GM19238 (cell line): ENCODE data around the gene SPEF1.
"Not testable (repeated sequence)": the region's sequence is repeated elsewhere in the genome, so short reads cannot be mapped to it uniquely, and the experiment has no call there.

Experiments used
- DNase-seq: peaks from one replicate; pipeline ENCODE4 v3.0.0; 2011; ENCODE audit warnings: low spot score; ENCODE audit not compliant: insufficient read length

Gene SPEF1

GRCh38 chr20:3789201-3789600 is 8.0 kb upstream of the SPEF1 start:
- not testable (repeated sequence) for DNase-seq

GRCh38 chr20:3788685-3789155 is 7.5 kb upstream of the SPEF1 start:
- no peak for DNase-seq

GRCh38 chr20:3787324-3788014 is 6.2 kb upstream of the SPEF1 start:
- DNase-seq = no peak

- DNase-seq = peak; percentile 95
Measured at GRCh38 chr20:3786665-3787323, 5.5 kb upstream of the SPEF1 start, which contains the start of gene CENPB. CENPB (minus strand) TSS chr20:3786740; CDS start chr20:3786483, 257 bp downstream.

GRCh38 chr20:3786126-3786484 is 4.9 kb upstream of the SPEF1 start:
- DNase-seq = peak; percentile 61

GRCh38 chr20:3785240-3786125 is 4.2 kb upstream of the SPEF1 start:
- no peak for DNase-seq

GRCh38 chr20:3784863-3785239 is 3.6 kb upstream of the SPEF1 start:
- no peak for DNase-seq

GRCh38 chr20:3784216-3784853 is 3.1 kb upstream of the SPEF1 start:
- no peak for DNase-seq

- DNase-seq = no peak
Measured at GRCh38 chr20:3783511-3784195, 2.4 kb upstream of the SPEF1 start.

GRCh38 chr20:3783068-3783489 is 1.8 kb upstream of the SPEF1 start:
- DNase-seq = no peak

GRCh38 chr20:3782597-3782996 is 1.3 kb upstream of the SPEF1 start:
- no peak for DNase-seq

GRCh38 chr20:3778976-3779375 is 2.3 kb downstream of the SPEF1 start:
- no peak for DNase-seq

- DNase-seq = peak; percentile 52
Measured at GRCh38 chr20:3777716-3778629, 3.3 kb downstream of the SPEF1 start.

- DNase-seq = no peak
Measured at GRCh38 chr20:3777381-3777715, 3.9 kb downstream of the SPEF1 start.

GRCh38 chr20:3775457-3776108 is 5.7 kb downstream of the SPEF1 start:
- DNase-seq = no peak

- no peak for DNase-seq
Measured at GRCh38 chr20:3771552-3772058, 9.6 kb downstream of the SPEF1 start.

- DNase-seq = peak; percentile 72
Measured at GRCh38 chr20:3768342-3769130, 12.7 kb downstream of the SPEF1 start.
